DND-41 (cell line): ENCODE data around the gene TMC7.

Source experiments
- EZH2 ChIP-seq: IDR thresholded peaks from 3 replicates; pipeline ENCODE4 v1.6.1; 2012; ENCODE audit warnings: borderline replicate concordance, low read depth, mild to moderate bottlenecking, moderate library complexity, low read length, inconsistent platforms; ENCODE audit not compliant: severe bottlenecking
- TF ChIP-seq, protein P1 (sequence below): IDR thresholded peaks from 2 replicates; pipeline ENCODE4 v1.5.1; 2012; ENCODE audit warnings: borderline replicate concordance, low read length, moderate library complexity, mild to moderate bottlenecking; ENCODE audit not compliant: poor library complexity, severe bottlenecking; ENCODE audit errors: extremely low read depth

DNA sequence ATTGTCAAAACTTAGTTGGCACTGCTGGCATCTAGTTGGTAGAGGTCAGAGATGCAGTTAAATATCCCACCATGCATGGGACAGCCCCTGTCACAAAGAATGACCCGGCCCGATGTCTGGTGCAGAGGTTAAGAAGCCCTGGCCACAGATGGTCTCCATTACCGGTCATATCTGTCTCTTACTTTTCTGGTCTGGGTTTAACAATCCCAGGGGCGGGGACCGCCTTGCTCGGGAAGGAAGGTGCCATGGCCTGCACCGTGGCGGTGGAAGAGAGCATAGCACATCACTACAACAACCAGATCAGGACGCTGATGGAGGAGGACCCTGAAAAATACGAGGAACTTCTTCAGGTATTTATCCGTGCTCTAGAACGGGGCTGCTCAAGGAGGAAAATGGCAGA, 91.8 kb downstream of the TMC7 start:
- TF ChIP-seq, protein P1, sequence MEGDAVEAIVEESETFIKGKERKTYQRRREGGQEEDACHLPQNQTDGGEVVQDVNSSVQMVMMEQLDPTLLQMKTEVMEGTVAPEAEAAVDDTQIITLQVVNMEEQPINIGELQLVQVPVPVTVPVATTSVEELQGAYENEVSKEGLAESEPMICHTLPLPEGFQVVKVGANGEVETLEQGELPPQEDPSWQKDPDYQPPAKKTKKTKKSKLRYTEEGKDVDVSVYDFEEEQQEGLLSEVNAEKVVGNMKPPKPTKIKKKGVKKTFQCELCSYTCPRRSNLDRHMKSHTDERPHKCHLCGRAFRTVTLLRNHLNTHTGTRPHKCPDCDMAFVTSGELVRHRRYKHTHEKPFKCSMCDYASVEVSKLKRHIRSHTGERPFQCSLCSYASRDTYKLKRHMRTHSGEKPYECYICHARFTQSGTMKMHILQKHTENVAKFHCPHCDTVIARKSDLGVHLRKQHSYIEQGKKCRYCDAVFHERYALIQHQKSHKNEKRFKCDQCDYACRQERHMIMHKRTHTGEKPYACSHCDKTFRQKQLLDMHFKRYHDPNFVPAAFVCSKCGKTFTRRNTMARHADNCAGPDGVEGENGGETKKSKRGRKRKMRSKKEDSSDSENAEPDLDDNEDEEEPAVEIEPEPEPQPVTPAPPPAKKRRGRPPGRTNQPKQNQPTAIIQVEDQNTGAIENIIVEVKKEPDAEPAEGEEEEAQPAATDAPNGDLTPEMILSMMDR = no peak
- no peak for TF ChIP-seq EZH2
